K562 (cell line): ENCODE measurements around the gene FAM184B.

Experiments
- BRD4 ChIP-seq: fragments of 200-600 bp; sonication (generic); IDR thresholded peaks from 2 replicates; pipeline ENCODE4 v1.6.1; 2017; ENCODE audit warnings: inconsistent platforms
- KDM5B ChIP-seq: fragments of 200-600 bp; sonication (generic); IDR thresholded peaks from 2 replicates; pipeline ENCODE4 v1.6.1; 2012; ENCODE audit warnings: low read depth, mild to moderate bottlenecking, moderate library complexity, low read length, control low read depth, inconsistent platforms; ENCODE audit not compliant: insufficient replicate concordance
- POLR2A ChIP-seq: fragments of 450-650 bp; conservative IDR thresholded peaks from 2 replicates; pipeline ENCODE4 v1.6.1; 2016
- SAFB ChIP-seq: fragments of 200-400 bp; formaldehyde crosslinking; IDR thresholded peaks from 2 replicates; pipeline ENCODE4 v1.6.1; 2017; ENCODE audit warnings: low read depth, low read length, borderline replicate concordance
- ZNF274 ChIP-seq: IDR thresholded peaks from 2 replicates; pipeline ENCODE4 v1.6.1; 2011; ENCODE audit warnings: low read depth, mild to moderate bottlenecking, low read length, moderate library complexity, borderline replicate concordance
- TF ChIP-seq, protein P1 (sequence below), 2 experiments: fragments of 450-650 bp; IDR thresholded peaks; 2 replicates each; pipeline ENCODE4 v1.6.1; 2016
- TF ChIP-seq, protein P2 (sequence below): sonication (generic); formaldehyde crosslinking; IDR thresholded peaks from 2 replicates; pipeline ENCODE4 v1.8.0; 2022; ENCODE audit warnings: mild to moderate bottlenecking, missing genetic modification reagents, borderline replicate concordance
- TF ChIP-seq, protein P3 (sequence below): sonication (generic); formaldehyde crosslinking; IDR thresholded peaks from 2 replicates; pipeline ENCODE4 v1.8.1; 2023; ENCODE audit warnings: mild to moderate bottlenecking, missing genetic modification reagents
- TF ChIP-seq, protein P4 (sequence below), 3 experiments: IDR thresholded peaks in 2 of 3; conservative IDR thresholded peaks in 1 of 3; 2 replicates each; pipeline ENCODE4 v1.5.1; 2011 to 2012; ENCODE audit warnings: low read length in 3 of 3, mild to moderate bottlenecking in 3 of 3, control low read depth in 2 of 3, improper control_type of control experiment in 1 of 3, inconsistent platforms in 1 of 3, low read depth in 1 of 3, mixed read lengths in 1 of 3, moderate library complexity in 1 of 3; ENCODE audit not compliant: insufficient read depth in 2 of 3

DNA sequence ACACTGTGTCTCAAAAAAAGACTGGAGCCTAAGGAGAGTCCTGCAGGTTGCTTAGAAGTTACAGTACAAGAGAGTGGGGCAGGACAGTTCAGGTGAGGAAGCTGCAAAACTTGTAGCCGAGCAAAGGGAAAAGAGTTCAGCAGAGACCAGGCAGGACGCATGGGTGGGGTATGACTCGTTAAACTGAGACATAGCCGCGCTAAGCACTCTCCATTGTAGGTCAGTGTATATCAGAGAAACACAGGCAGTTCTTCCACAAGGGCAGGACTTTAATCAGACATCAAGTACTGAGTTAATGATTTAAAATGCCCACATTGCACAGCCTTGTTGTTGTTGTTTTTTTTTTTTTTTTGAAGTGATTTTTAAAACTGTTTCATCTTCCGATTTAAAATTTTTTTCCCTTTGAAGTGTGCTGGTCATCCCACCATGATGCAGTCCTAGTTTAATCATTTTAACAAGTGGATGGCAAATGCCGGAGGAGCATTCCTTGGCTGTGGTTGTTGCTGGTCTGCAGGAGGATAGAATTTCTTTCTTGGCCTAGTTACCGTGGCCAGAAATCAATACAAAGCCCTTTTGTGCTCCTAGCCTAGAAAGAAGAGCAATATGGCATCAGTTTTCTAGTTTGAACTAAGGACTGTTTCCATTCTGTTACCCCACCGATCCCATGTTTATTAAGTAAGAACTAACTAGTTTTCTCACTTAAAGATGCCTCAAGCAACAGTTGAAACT lies 194.2 kb downstream of the FAM184B start:
- TF ChIP-seq POLR2A (no peak), BRD4 (no peak), SAFB (no peak), ZNF274 (no peak), KDM5B (no peak)
- TF ChIP-seq, protein P1, sequence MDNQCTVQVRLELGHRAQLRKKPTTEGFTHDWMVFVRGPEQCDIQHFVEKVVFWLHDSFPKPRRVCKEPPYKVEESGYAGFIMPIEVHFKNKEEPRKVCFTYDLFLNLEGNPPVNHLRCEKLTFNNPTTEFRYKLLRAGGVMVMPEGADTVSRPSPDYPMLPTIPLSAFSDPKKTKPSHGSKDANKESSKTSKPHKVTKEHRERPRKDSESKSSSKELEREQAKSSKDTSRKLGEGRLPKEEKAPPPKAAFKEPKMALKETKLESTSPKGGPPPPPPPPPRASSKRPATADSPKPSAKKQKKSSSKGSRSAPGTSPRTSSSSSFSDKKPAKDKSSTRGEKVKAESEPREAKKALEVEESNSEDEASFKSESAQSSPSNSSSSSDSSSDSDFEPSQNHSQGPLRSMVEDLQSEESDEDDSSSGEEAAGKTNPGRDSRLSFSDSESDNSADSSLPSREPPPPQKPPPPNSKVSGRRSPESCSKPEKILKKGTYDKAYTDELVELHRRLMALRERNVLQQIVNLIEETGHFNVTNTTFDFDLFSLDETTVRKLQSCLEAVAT (IDR thresholded peaks at IDR 0.05) = no peak
- TF ChIP-seq, protein P2, sequence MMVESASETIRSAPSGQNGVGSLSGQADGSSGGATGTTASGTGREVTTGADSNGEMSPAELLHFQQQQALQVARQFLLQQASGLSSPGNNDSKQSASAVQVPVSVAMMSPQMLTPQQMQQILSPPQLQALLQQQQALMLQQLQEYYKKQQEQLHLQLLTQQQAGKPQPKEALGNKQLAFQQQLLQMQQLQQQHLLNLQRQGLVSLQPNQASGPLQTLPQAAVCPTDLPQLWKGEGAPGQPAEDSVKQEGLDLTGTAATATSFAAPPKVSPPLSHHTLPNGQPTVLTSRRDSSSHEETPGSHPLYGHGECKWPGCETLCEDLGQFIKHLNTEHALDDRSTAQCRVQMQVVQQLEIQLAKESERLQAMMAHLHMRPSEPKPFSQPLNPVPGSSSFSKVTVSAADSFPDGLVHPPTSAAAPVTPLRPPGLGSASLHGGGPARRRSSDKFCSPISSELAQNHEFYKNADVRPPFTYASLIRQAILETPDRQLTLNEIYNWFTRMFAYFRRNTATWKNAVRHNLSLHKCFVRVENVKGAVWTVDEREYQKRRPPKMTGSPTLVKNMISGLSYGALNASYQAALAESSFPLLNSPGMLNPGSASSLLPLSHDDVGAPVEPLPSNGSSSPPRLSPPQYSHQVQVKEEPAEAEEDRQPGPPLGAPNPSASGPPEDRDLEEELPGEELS (CRISPR knock-in tag) = no peak
- TF ChIP-seq, protein P3, sequence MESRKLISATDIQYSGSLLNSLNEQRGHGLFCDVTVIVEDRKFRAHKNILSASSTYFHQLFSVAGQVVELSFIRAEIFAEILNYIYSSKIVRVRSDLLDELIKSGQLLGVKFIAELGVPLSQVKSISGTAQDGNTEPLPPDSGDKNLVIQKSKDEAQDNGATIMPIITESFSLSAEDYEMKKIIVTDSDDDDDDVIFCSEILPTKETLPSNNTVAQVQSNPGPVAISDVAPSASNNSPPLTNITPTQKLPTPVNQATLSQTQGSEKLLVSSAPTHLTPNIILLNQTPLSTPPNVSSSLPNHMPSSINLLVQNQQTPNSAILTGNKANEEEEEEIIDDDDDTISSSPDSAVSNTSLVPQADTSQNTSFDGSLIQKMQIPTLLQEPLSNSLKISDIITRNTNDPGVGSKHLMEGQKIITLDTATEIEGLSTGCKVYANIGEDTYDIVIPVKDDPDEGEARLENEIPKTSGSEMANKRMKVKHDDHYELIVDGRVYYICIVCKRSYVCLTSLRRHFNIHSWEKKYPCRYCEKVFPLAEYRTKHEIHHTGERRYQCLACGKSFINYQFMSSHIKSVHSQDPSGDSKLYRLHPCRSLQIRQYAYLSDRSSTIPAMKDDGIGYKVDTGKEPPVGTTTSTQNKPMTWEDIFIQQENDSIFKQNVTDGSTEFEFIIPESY (CRISPR knock-in tag) = no peak
- TF ChIP-seq, protein P4, sequence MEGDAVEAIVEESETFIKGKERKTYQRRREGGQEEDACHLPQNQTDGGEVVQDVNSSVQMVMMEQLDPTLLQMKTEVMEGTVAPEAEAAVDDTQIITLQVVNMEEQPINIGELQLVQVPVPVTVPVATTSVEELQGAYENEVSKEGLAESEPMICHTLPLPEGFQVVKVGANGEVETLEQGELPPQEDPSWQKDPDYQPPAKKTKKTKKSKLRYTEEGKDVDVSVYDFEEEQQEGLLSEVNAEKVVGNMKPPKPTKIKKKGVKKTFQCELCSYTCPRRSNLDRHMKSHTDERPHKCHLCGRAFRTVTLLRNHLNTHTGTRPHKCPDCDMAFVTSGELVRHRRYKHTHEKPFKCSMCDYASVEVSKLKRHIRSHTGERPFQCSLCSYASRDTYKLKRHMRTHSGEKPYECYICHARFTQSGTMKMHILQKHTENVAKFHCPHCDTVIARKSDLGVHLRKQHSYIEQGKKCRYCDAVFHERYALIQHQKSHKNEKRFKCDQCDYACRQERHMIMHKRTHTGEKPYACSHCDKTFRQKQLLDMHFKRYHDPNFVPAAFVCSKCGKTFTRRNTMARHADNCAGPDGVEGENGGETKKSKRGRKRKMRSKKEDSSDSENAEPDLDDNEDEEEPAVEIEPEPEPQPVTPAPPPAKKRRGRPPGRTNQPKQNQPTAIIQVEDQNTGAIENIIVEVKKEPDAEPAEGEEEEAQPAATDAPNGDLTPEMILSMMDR (IDR thresholded peaks at IDR 0.05 in 2 of 3, conservative IDR thresholded peaks at IDR 0.05 in 1 of 3; ENCODE audit: insufficient read depth in 2 of 3, low read depth in 1 of 3, low read length in 3 of 3) = no peak
